Activated T-cell treated with anti-CD3 and anti-CD28 coated beads for 4 hours (primary cell): ENCODE data around the gene NAPA.

ENCODE experiments used
- DNase-seq: peaks from one replicate; pipeline ENCODE4 v3.0.0-alpha.2; 2020

NAPA gene

DNA sequence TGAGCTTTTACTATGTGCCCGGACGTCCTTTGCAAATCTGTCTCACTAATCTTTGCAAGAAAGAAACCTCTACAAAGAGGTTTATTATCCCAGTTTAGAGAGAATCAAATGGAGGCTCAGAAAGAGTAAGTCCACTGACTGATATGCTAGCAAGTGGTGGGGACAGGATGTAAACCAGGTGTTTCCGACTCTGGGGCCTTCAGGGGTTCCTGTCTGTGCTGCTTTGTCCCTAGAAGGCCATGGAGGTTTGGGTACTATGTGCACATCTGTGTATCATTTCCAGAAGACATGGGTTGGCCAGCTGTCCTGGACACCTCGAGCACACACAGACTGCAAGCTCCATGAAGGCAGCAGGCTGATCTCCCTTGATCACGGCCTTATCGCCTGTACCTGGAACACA lies 29.7 kb downstream of the NAPA start:
- no peak for DNase-seq

- peak; percentile 85 for DNase-seq
Observed at GRCh38 chr19:47483800-47484690, 30.8 kb downstream of the NAPA start, which contains the start of gene KPTN. KPTN (minus strand) TSS chr19:47484219; CDS start chr19:47484160, 59 bp downstream.

DNA sequence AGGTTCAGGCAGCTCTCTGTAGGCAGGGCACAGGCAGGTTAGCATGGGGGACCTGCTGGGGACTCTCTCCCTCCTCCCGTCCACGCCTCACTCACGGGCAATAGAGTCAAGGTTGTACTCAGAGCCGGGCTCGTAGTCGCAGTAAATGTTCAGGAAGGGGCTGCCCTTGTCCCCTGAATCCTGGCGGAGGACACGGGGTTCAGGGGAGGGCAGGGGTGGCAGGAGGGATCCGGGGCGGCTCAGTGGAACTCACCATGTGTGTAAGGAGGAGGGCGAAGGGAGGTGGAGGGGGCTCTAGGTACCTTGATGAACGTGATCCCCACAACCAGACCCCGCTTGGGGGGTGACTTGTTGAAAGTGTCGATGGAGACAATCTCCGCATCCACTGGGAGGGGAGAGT lies 31.7 kb downstream of the NAPA start:
- no peak for DNase-seq

DNA sequence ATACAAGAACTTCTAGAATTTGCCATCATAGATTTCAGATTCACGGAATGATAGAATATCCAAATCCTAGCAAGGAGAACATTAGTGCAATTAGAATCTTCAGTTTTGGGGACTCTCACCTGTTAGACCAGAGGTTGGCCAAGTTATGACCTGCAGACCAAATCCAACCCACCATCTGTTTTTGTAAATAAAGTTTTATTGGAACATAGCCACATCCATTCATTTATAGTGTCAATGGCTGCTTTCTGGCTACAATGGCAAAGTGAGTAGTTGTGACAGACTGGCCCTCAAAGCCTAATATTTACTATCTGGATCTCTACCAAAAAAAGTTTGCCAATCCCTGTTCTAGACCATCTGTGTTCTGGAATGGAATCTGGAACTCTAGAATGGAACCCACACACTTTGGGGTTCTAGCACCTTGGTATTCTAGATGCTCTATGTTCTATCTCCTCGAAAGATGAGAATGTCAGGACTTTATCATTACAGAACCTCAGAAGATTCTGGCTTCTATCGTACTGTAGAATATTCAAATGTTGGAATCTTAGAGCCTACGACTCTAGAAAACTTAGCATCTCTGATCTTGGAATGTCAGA lies 33.3 kb downstream of the NAPA start:
- DNase-seq = no peak

DNA sequence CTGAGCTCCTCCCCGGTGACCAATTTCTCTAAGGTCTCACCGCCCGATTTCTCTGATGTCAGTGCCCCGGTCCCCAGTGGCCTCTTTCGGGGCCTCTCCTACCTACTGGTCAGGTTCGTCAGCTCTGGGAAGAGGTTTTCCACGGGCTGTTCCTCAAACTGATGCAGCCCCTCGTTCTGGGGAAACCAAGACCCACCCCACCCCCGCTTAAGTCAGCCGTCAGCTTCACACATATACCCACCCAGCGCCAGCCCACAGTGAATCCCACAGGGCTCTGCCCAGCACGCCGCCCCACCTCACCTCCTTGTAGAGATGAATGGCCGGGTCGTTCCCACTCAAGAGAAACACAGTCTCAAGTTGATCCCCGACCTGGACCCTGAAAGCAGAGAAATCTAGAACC lies 34.2 kb downstream of the NAPA start:
- DNase-seq = no peak

GRCh38 chr19:47479701-47480503 lies 35.0 kb downstream of the NAPA start:
- no peak for DNase-seq

GRCh38 chr19:47476438-47476972 lies 38.4 kb downstream of the NAPA start:
- DNase-seq = no peak

- DNase-seq = no peak
Observed at GRCh38 chr19:47475465-47475864, 39.4 kb downstream of the NAPA start.

DNA sequence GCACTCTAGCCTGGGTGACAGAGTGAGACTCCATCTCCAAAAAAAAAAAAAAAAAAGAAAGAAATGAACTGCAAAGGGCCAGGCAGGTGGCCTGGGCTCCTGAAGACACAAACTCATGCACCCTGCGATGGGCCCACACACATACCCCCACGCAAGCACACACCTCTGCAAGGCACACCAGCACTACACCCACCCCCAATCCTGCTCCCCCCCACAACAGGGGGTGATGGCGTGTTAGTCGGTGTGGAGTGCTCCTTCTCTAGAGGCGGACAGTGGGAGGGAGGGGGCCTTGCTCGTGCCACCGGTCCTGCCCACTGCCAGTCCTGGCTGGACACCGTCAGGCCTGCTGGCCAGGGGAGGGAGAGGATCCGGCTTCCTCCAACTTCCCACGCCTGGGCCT lies 41.5 kb downstream of the NAPA start:
- no peak for DNase-seq

- peak; percentile 42 for DNase-seq
Observed at GRCh38 chr19:47471733-47472457, 43.0 kb downstream of the NAPA start, which contains the start of gene SLC8A2. SLC8A2 (minus strand) TSS chr19:47471893; CDS start chr19:47466403, 5,490 bp downstream.

- no peak for DNase-seq
Observed at GRCh38 chr19:47471381-47471732, 43.5 kb downstream of the NAPA start.

GRCh38 chr19:47470447-47471195 lies 44.2 kb downstream of the NAPA start:
- no peak for DNase-seq

DNA sequence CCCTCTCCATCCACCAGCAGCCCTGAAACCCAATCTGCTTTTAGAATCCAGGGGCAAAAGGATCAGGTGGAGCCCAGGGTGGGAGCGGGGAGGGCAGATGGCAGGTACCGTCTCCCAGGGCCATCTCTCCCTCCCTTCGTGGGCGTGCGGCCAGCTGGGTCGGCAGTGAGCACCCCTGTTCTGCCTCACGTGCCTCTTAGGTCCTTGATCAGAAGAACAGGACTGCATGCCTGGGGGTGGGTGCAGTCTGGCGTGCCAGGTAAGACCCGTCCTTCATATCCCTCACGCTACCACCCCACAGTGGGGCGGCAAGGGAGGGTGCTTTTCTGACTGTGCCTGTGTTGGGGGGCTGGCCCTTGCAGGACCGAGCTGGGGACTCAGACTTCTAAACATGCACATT lies 45.1 kb downstream of the NAPA start:
- no peak for DNase-seq

GRCh38 chr19:47469363-47469700 lies 45.5 kb downstream of the NAPA start:
- DNase-seq = no peak

- no peak for DNase-seq
Observed at GRCh38 chr19:47467914-47468313, 46.9 kb downstream of the NAPA start.

- DNase-seq = no peak
Observed at GRCh38 chr19:47465957-47466356, 48.9 kb downstream of the NAPA start.

GRCh38 chr19:47464675-47465419 lies 50.0 kb downstream of the NAPA start:
- DNase-seq = no peak

DNA sequence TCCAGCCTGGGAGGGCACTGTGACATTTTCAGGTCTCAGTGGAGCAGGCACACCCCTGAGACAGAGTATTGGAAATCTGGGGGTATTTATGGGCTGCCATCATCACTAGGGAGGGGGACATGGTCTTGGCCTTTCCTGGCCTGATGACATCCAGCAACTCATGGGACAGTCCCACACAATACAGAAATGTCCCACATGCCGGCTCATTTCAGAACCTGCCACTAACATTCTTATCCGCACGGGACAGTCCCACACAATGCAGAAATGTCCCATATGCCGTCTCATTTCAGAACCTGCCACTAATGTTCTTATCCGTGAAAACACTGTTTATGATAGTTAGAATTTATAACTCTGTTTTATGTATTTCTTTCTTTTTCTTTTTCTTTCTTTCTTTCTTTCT lies 53.0 kb downstream of the NAPA start:
- DNase-seq = no peak

GRCh38 chr19:47459477-47459876 lies 55.4 kb downstream of the NAPA start:
- DNase-seq = no peak

GRCh38 chr19:47458672-47459071 lies 56.2 kb downstream of the NAPA start:
- no peak for DNase-seq
